Immature natural killer cell (primary cell): ENCODE results near the gene HNRNPM. TPM values are rescaled to one million over a fixed set of nuclear protein-coding genes. Genes with fewer than 3 reads are reported as not detected.
A peak's percentile ranks its signal among the peaks of the same experiment; 100 is the strongest.
"Not testable (repeated sequence)": the region's sequence is repeated elsewhere in the genome, so short reads cannot be mapped to it uniquely, and the experiment has no call there.

Experiments
- DNase-seq, 3 donors: peaks; one replicate each; pipeline ENCODE4 v3.0.0; 2022; ENCODE audit warnings: mixed read lengths in 1 of 3
- H3K27ac Mint-ChIP-seq, 6 donors: one replicate each; pipeline ENCODE4 v1.8.0; 2020; ENCODE audit warnings: mixed read lengths in 6 of 6, mild to moderate bottlenecking in 5 of 6, inconsistent platforms in 4 of 6, moderate library complexity in 3 of 6
- H3K27me3 Mint-ChIP-seq, 3 donors: one replicate each; pipeline ENCODE4 v1.8.0; 2020 to 2021; ENCODE audit warnings: low read depth in 3 of 3, mild to moderate bottlenecking in 3 of 3, mixed read lengths in 3 of 3, moderate library complexity in 3 of 3, inconsistent platforms in 1 of 3
- H3K36me3 Mint-ChIP-seq, 3 donors: one replicate each; pipeline ENCODE4 v1.8.0; 2020; ENCODE audit warnings: mixed read lengths in 3 of 3, inconsistent platforms in 2 of 3, mild to moderate bottlenecking in 2 of 3
- H3K4me1 Mint-ChIP-seq, 2 donors: one replicate each; pipeline ENCODE4 v1.8.0; 2020; ENCODE audit warnings: inconsistent platforms in 2 of 2, mild to moderate bottlenecking in 2 of 2, mixed read lengths in 2 of 2, moderate library complexity in 1 of 2
- H3K4me3 Mint-ChIP-seq, 5 donors: one replicate each; pipeline ENCODE4 v1.8.0; 2020; ENCODE audit warnings: mild to moderate bottlenecking in 5 of 5, mixed read lengths in 5 of 5, inconsistent platforms in 3 of 5, moderate library complexity in 3 of 5
- H3K9me3 Mint-ChIP-seq, 6 donors: one replicate each; pipeline ENCODE4 v1.8.0; 2020; ENCODE audit warnings: mild to moderate bottlenecking in 6 of 6, mixed read lengths in 6 of 6, inconsistent platforms in 4 of 6, moderate library complexity in 3 of 6
- polyA plus RNA-seq, 3 donors: library from polyadenylated mRNA; unstranded; fragments of 300-500 nt; fragmentation: Illumina TruSeq; gene quantifications; one replicate each; pipeline ENCODE4 v1.2.3, GENCODE V29; 2021

The HNRNPM gene
- polyA plus RNA-seq, 3 donors from 2014 or later = 163 to 287 (median 209) TPM

- peaks cover 0 to 9% (median 0%) of the 10 kb centered on the region in 3 donors for H3K36me3 Mint-ChIP-seq
- H3K9me3 Mint-ChIP-seq = no peaks in the 10 kb centered on the region
- no peak for DNase-seq
- no peak overlapping the region for H3K27ac Mint-ChIP-seq
- H3K4me3 Mint-ChIP-seq = peak overlapping the region; percentile 50 to 72 (median 67)
- peaks cover 5 to 14% (median 12%) of the 10 kb centered on the region in 3 donors for H3K27me3 Mint-ChIP-seq
- H3K4me1 Mint-ChIP-seq = peaks cover 39 to 43% of the 10 kb centered on the region in 2 donors
Observed at GRCh38 chr19:8504171-8504570, 59.4 kb downstream of the HNRNPM start.

- Mint-ChIP-seq H3K36me3 (peaks cover 0 to 9% (median 0%) of the 10 kb centered on the region in 3 donors), H3K9me3 (no peaks in the 10 kb centered on the region), H3K27ac (peak overlapping the region in 1 of 6 donors; percentile 21), H3K4me1 (peaks cover 39 to 43% of the 10 kb centered on the region in 2 donors), H3K27me3 (peaks cover 5 to 14% (median 12%) of the 10 kb centered on the region in 3 donors), H3K4me3 (peak overlapping the region; percentile 54 to 77 (median 69))
- no peak for DNase-seq
Observed at GRCh38 chr19:8504919-8505318, 60.1 kb downstream of the HNRNPM start.

- H3K4me1 Mint-ChIP-seq = peaks cover 31 to 36% of the 10 kb centered on the region in 2 donors
- peaks cover 3 to 14% (median 10%) of the 10 kb centered on the region in 3 donors for H3K27me3 Mint-ChIP-seq
- H3K36me3 Mint-ChIP-seq = peaks cover 0 to 3% (median 0%) of the 10 kb centered on the region in 3 donors
- H3K4me3 Mint-ChIP-seq = peak overlapping the region; percentile 79 to 90 (median 88)
- peak; percentile 54 to 60 (median 56) for DNase-seq
- H3K27ac Mint-ChIP-seq = peak overlapping the region in 2 of 6 donors; percentile 55 to 58
- no peaks in the 10 kb centered on the region for H3K9me3 Mint-ChIP-seq
Observed at GRCh38 chr19:8505680-8506401, 61.1 kb downstream of the HNRNPM start.

DNA sequence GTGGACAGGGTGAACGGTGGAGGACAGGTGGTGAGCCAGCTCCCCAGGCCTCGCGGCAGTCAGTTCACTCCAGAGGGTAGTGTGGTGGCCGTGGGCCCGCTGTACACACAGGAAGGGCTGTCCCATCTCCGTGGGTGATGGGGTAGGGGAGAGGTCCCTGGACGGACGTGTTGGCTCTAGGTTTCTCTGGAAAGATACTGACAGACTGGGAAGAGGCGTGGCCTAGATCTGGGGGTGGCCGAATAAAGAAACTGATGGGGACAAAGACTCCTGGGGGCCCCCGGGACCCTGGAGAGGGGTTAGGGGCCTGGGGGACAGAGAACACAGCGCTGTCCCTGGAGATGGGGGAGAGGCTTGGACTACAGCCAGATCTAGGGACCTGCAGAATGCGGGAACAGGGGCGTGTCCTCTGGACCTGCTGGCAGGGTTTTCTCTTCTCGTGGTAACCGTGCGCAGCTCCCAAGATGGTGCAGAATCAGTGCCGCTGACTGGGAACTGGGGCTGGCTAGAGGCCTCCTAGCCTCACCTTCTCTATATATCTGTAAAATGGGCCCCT is 61.7 kb downstream of the HNRNPM start:
- no peak for DNase-seq
- H3K4me1 Mint-ChIP-seq = peaks cover 27 to 33% of the 10 kb centered on the region in 2 donors
- peaks cover 0 to 3% (median 0%) of the 10 kb centered on the region in 3 donors for H3K36me3 Mint-ChIP-seq
- H3K9me3 Mint-ChIP-seq = no peaks in the 10 kb centered on the region
- H3K27ac Mint-ChIP-seq = peak overlapping the region in 2 of 6 donors; percentile 23 to 58
- H3K4me3 Mint-ChIP-seq = peak overlapping the region; percentile 79 to 90 (median 88)
- peaks cover 3 to 14% (median 10%) of the 10 kb centered on the region in 3 donors for H3K27me3 Mint-ChIP-seq

GRCh38 chr19:8510589-8511115 is 65.9 kb downstream of the HNRNPM start:
- peaks cover 30 to 40% of the 10 kb centered on the region in 2 donors for H3K4me1 Mint-ChIP-seq
- H3K27ac Mint-ChIP-seq = no peak overlapping the region
- no peaks in the 10 kb centered on the region for H3K9me3 Mint-ChIP-seq
- H3K27me3 Mint-ChIP-seq = peaks cover 20 to 35% (median 27%) of the 10 kb centered on the region in 3 donors
- peaks cover 0 to 3% (median 3%) of the 10 kb centered on the region in 3 donors for H3K36me3 Mint-ChIP-seq
- no peak overlapping the region for H3K4me3 Mint-ChIP-seq
- no peak for DNase-seq

GRCh38 chr19:8511573-8512101 is 66.9 kb downstream of the HNRNPM start:
- Mint-ChIP-seq H3K4me1 (peaks cover 29 to 43% of the 10 kb centered on the region in 2 donors), H3K36me3 (peaks cover 0 to 3% (median 3%) of the 10 kb centered on the region in 3 donors), H3K27me3 (peaks cover 21 to 42% (median 29%) of the 10 kb centered on the region in 3 donors), H3K27ac (no peak overlapping the region), H3K9me3 (no peaks in the 10 kb centered on the region), H3K4me3 (no peak overlapping the region)
- DNase-seq = no peak

GRCh38 chr19:8512115-8512967 is 67.6 kb downstream of the HNRNPM start:
- peaks cover 0 to 3% (median 3%) of the 10 kb centered on the region in 3 donors for H3K36me3 Mint-ChIP-seq
- H3K27ac Mint-ChIP-seq = peak overlapping the region; percentile 30 to 82 (median 48)
- no peak for DNase-seq
- H3K9me3 Mint-ChIP-seq = no peaks in the 10 kb centered on the region
- H3K4me1 Mint-ChIP-seq = peaks cover 34 to 48% of the 10 kb centered on the region in 2 donors
- H3K4me3 Mint-ChIP-seq = peak overlapping the region; percentile 46 to 74 (median 58)
- peaks cover 19 to 44% (median 29%) of the 10 kb centered on the region in 3 donors for H3K27me3 Mint-ChIP-seq

DNA sequence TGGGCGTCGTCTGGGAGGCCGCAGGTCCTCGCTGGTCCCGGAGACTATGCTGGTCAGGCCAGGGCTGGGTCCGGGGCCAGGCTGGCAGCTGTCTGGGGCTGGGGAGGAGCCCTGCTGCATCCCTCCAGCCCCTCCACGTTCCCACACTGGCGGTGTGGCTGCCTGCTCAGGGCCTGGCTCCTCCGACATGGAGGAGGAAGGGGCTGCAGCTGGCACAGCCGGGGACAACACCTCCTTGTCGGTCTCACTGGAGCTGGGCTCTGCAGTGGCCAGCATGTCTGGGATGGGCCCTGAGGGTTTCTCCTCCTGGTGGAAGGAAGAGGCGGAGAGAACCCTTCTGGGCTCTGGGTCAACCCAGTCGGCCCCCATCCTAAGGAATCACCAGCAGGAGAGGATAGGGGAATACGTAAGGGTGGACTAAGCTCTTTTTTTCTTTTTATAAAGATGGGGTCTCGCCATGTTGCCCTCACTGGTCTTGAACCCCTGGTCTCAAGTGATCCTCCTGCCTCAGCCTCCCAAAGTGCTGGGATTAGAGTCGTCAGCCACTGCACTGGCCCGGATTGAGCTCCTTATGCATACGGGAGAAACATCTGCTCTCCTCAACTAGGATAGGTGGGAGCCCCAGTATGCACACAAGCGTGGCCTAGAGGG is 68.4 kb downstream of the HNRNPM start:
- Mint-ChIP-seq H3K4me1 (peaks cover 42 to 56% of the 10 kb centered on the region in 2 donors), H3K36me3 (peaks cover 0 to 3% (median 0%) of the 10 kb centered on the region in 3 donors), H3K27me3 (peaks cover 23 to 45% (median 31%) of the 10 kb centered on the region in 3 donors), H3K9me3 (no peaks in the 10 kb centered on the region), H3K4me3 (peak overlapping the region; percentile 85 to 98 (median 96)), H3K27ac (peak overlapping the region; percentile 91 to 99 (median 94))
- no peak for DNase-seq

- Mint-ChIP-seq H3K27ac (peak within 1 kb of the TSS; percentile 91 to 99 (median 94)), H3K4me1 (peaks cover 50 to 62% of the 10 kb centered on the region in 2 donors), H3K9me3 (no peaks in the 10 kb centered on the region), H3K27me3 (peaks cover 25 to 51% (median 38%) of the 10 kb centered on the region in 3 donors), H3K36me3 (peaks cover 0 to 3% (median 0%) of the 10 kb centered on the region in 3 donors), H3K4me3 (peak within 1 kb of the TSS; percentile 85 to 98 (median 96))
- peak; percentile 98 for DNase-seq
Observed at GRCh38 chr19:8513687-8514504, 69.1 kb downstream of the HNRNPM start, which contains the start of gene ZNF414. TSS of gene ZNF414 (minus strand) at chr19:8514167. CDS start at chr19:8514046, 121 bp downstream.

DNA sequence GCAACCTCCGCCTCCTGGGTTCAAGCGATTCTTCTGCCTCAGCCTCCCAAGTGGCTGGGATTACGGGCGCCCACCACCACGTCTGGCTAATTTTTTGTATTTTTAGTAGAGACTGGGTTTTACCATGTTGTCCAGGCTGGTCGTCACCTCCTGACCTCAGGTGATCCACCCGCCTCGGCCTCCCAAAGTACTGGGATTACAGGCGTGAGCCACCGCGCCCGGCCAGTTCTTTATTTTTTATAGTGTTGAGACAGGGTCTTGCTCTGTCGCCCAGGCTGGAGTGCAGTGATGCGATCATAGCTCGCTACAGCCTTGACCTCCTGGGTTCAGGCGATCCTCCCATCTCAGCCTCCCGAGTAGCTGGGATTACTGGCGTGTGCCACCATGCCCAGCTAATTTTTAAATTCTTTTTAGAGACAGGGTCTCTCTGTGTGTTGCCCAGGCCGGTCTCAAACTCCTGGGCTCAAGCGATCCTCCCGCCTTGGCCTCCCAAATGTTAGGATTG is 69.8 kb downstream of the HNRNPM start:
- DNase-seq, H3K9me3 Mint-ChIP-seq, H3K36me3 Mint-ChIP-seq: not testable (repeated sequence)
- H3K4me3 Mint-ChIP-seq = peak overlapping the region; percentile 85 to 98 (median 96)
- H3K4me1 Mint-ChIP-seq = peaks cover 51 to 67% of the 10 kb centered on the region in 2 donors
- H3K27me3 Mint-ChIP-seq = peaks cover 25 to 57% (median 41%) of the 10 kb centered on the region in 3 donors
- peak overlapping the region; percentile 91 to 99 (median 94) for H3K27ac Mint-ChIP-seq

GRCh38 chr19:8515317-8515716 is 70.5 kb downstream of the HNRNPM start:
- peak overlapping the region; percentile 85 to 98 (median 96) for H3K4me3 Mint-ChIP-seq
- H3K4me1 Mint-ChIP-seq = peaks cover 51 to 67% of the 10 kb centered on the region in 2 donors
- H3K9me3 Mint-ChIP-seq = no peaks in the 10 kb centered on the region
- peaks cover 25 to 57% (median 47%) of the 10 kb centered on the region in 3 donors for H3K27me3 Mint-ChIP-seq
- H3K27ac Mint-ChIP-seq = peak overlapping the region; percentile 91 to 99 (median 94)
- peak; percentile 58 to 76 (median 63) for DNase-seq
- peaks cover 0 to 3% (median 0%) of the 10 kb centered on the region in 3 donors for H3K36me3 Mint-ChIP-seq
